Right ventricle myocardium superior (tissue), 1 donor: ENCODE data around the gene TEX2. TPM values are rescaled to one million over a fixed set of nuclear protein-coding genes. Genes with fewer than 3 reads are reported as not detected.
"Not testable (repeated sequence)": the region's sequence is repeated elsewhere in the genome, so short reads cannot be mapped to it uniquely, and the experiment has no call there.

Experiments
- ATAC-seq: fragments of 200-7000 bp; cut with Tn5 transposase; one replicate; pipeline ENCODE4 v1.9.1; 2020; ENCODE audit warnings: mild to moderate bottlenecking; ENCODE audit not compliant: poor library complexity
- DNase-seq: peaks from one replicate; pipeline ENCODE4 v3.0.0-alpha.2; 2020
- intact Hi-C: fragments of 100-400 bp; cut with DNase I; formaldehyde crosslinking; loops from one replicate; pipeline ENCODE4 v1.11.2; 2022
- total RNA-seq: library from RNA; stranded (reverse); fragmentation: NEBNext Ultra II Directional; extraction: Animal tissue kit (Norgen Biotek cat#: 25700); gene quantifications from one replicate; pipeline ENCODE4 v1.2.1, GENCODE V29; 2021
- donor health status: DM: no; HTN: yes; CAD: no; lungs with severe emphysema.

Gene TEX2
- total RNA-seq, 1 donor from 2014 or later = 54.0 TPM

GRCh38 chr17:64138441-64138840, 124.6 kb downstream of the TEX2 start:
- intact Hi-C loops = loop anchor here (5.0 kb wide), 1 partner anchor 221 kb away; the partner anchor contains the start of gene GH1
- no peak for ATAC-seq
- no peak for DNase-seq

- ATAC-seq (no peak), DNase-seq (no peak)
- intact Hi-C loops = loop anchor here (5.0 kb wide), 1 partner anchor 218 kb away; the partner anchor contains the start of gene GH1
Observed at GRCh38 chr17:64135000-64135399, 128.1 kb downstream of the TEX2 start.

GRCh38 chr17:64134216-64134970, 128.7 kb downstream of the TEX2 start:
- intact Hi-C loops = no loop called here
- no peak for ATAC-seq
- no peak for DNase-seq

- DNase-seq (no peak), ATAC-seq (no peak)
- intact Hi-C loops = loop anchor here (2.0 kb wide), 1 partner anchor 105 kb away; no protein-coding TSS in a partner anchor
Observed at GRCh38 chr17:64133546-64134215, 129.4 kb downstream of the TEX2 start.

- DNase-seq (no peak), ATAC-seq (no peak)
- intact Hi-C loops = loop anchor here (2.0 kb wide), 1 partner anchor 103 kb away; no protein-coding TSS in a partner anchor
Observed at GRCh38 chr17:64131606-64132270, 131.3 kb downstream of the TEX2 start.

- peak; percentile 52 for DNase-seq
- intact Hi-C loops = no loop called here
- ATAC-seq = peak; percentile 0
Observed at GRCh38 chr17:64130559-64131001, 132.5 kb downstream of the TEX2 start.

GRCh38 chr17:64129765-64130558, 133.1 kb downstream of the TEX2 start, which contains the start of gene ERN1:
TSS of gene ERN1 (minus strand) at chr17:64130144. CDS start at chr17:64130029, 115 bp downstream.
- intact Hi-C loops = no loop called here
- ATAC-seq = peak; percentile 97
- peak; percentile 97 for DNase-seq

GRCh38 chr17:64129515-64129764, 133.6 kb downstream of the TEX2 start:
- no peak for ATAC-seq
- intact Hi-C loops = no loop called here
- no peak for DNase-seq

GRCh38 chr17:64128787-64129514, 134.1 kb downstream of the TEX2 start:
- intact Hi-C loops = no loop called here
- ATAC-seq (no peak), DNase-seq (no peak)

GRCh38 chr17:64126918-64127317, 136.1 kb downstream of the TEX2 start:
- ATAC-seq = no peak
- intact Hi-C loops = no loop called here
- no peak for DNase-seq

- no peak for DNase-seq
- intact Hi-C loops = no loop called here
- ATAC-seq = no peak
Observed at GRCh38 chr17:64125937-64126336, 137.1 kb downstream of the TEX2 start.

- ATAC-seq = no peak
- no peak for DNase-seq
- intact Hi-C loops = no loop called here
Observed at GRCh38 chr17:64124609-64125008, 138.5 kb downstream of the TEX2 start.

GRCh38 chr17:64123114-64123513, 139.9 kb downstream of the TEX2 start:
- DNase-seq (no peak), ATAC-seq (no peak)
- intact Hi-C loops = no loop called here

GRCh38 chr17:64120972-64121786, 141.9 kb downstream of the TEX2 start:
- ATAC-seq = peak; percentile 61
- intact Hi-C loops = not testable (repeated sequence)

GRCh38 chr17:64120159-64120810, 142.8 kb downstream of the TEX2 start:
- intact Hi-C loops = no loop called here
- no peak for DNase-seq
- no peak for ATAC-seq

More at GRCh38 chr17:64120972-64121786, 141.9 kb downstream of the TEX2 start:
- DNase-seq = not testable (repeated sequence)

GRCh38 chr17:64117981-64118979, 144.8 kb downstream of the TEX2 start:
- peak; percentile 74 for ATAC-seq
- peak; percentile 65 for DNase-seq
- intact Hi-C loops = no loop called here
